Tongue (tissue), 2 donors: ENCODE measurements around the gene ZFTA. TPM values are rescaled to one million over a fixed set of nuclear protein-coding genes. Genes with fewer than 3 reads are reported as not detected.
"Not testable (repeated sequence)": the region's sequence is repeated elsewhere in the genome, so short reads cannot be mapped to it uniquely, and the experiment has no call there.

Source experiments
- DNase-seq: peaks from one replicate; pipeline ENCODE4 v3.0.0-alpha.2; 2015
- total RNA-seq: library from RNA; depleted of rRNA; stranded (reverse); fragments of >200 nt; gene quantifications from one replicate; pipeline ENCODE4 v1.2.3, GENCODE V29; 2014

ZFTA gene
- total RNA-seq, 1 donor from 2014 or later, result 33.7 TPM

- no peak for DNase-seq
These were observed 6.6 kb upstream of the ZFTA start for GRCh38 chr11:63775191-63775590.

- DNase-seq, result not testable (repeated sequence)
These were observed 3.3 kb upstream of the ZFTA start for GRCh38 chr11:63771741-63772318.

- DNase-seq, result no peak
These were observed 2.2 kb upstream of the ZFTA start for GRCh38 chr11:63770763-63771162.

GRCh38 chr11:63769714-63770455, 1.3 kb upstream of the ZFTA start:
- DNase-seq, result peak; percentile 38

GRCh38 chr11:63769042-63769713, 603 bp upstream of the ZFTA start:
- DNase-seq, result peak; percentile 37

DNA sequence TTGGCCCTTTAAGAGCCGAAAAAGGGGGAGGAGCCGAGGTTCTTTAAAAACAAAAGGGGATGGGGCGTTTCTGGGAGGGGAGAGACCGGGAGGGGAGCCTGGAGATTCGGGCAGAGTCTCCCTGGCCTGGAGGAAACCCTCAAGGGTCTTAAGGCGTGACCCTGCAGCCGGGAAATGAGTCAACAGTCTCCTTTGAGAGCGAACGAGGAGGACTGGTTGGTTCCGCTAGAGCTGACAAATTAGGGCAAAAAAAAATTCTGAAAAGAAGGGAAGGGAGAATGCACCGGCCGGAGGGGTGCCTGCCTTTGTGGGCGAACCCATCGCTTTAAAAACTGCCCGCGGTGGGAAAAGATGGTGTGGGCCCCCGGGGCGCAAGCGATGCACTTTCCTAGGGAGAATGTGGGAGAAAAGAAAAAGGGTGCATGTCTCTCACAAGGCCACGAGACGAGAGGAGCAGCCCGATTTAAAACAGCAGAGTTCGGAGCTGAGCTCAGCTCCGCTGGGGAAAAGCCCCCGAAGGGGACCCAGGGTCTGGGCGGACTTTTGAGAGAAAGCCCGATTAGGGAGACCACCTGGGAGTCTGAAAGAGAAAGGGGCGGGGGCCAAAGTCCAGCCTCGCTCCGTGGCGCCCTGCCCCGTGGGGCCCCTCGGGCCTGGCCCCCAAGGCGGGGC, 874 bp downstream of the ZFTA start:
- peak; percentile 88 for DNase-seq

GRCh38 chr11:63767267-63767564, 1.4 kb downstream of the ZFTA start:
- no peak for DNase-seq

GRCh38 chr11:63766531-63767235, 1.9 kb downstream of the ZFTA start:
- peak; percentile 38 for DNase-seq

- DNase-seq, result no peak
These were observed 2.8 kb downstream of the ZFTA start for GRCh38 chr11:63765688-63766241.

DNA sequence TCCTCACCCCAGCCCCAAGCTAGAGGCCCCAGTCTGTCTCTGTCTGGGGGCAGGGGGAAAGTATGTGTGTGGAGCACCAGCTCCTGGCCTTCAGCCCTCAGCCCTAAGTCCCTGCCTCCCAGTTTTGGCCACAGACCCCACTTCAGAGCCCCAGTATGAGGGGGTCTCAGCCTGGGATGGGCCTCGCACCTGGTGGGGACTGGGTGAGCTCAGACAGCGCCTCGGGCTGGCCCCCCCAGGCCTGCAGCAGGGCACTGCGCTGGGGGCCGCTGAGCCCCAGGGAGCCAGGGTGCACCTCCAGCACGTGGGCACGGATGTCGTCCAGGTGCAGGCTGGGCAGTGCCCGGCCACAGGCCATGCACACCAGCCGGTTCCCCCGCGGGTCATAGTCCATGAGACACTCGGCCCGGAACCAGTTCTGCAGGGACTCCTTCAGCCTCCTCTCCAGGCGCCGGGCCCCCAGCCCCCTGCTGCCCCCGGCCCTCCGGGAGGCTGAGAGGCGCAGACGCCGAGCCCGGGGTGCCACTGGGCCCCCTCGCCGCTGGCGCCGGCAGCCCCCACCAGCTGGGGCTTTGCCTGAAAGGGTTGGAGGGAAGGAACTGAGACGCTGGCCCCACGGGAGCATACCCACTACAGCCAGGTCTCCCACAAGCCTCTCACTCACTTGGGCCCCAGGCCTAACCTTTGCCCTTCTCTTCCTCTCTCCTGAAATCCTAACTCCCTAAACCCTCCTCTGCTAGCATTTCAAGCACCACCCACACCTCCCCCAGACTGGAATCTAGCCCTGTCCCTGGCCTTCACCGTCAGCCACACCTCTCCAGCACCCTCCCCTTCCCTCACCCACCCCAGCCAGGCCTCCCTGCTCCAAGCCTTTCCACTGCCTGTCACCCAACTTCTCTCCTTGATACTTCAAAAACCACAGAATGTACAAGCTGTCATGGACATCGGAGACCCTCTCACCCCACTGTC, 3.6 kb downstream of the ZFTA start:
- DNase-seq, result peak; percentile 29

GRCh38 chr11:63764340-63764678, 4.3 kb downstream of the ZFTA start:
- DNase-seq, result no peak

GRCh38 chr11:63763496-63764339, 4.9 kb downstream of the ZFTA start:
- DNase-seq, result peak; percentile 55

GRCh38 chr11:63762654-63763495, 5.7 kb downstream of the ZFTA start:
- peak; percentile 81 for DNase-seq

- DNase-seq, result peak; percentile 40
These were observed 6.5 kb downstream of the ZFTA start for GRCh38 chr11:63761931-63762653.

DNA sequence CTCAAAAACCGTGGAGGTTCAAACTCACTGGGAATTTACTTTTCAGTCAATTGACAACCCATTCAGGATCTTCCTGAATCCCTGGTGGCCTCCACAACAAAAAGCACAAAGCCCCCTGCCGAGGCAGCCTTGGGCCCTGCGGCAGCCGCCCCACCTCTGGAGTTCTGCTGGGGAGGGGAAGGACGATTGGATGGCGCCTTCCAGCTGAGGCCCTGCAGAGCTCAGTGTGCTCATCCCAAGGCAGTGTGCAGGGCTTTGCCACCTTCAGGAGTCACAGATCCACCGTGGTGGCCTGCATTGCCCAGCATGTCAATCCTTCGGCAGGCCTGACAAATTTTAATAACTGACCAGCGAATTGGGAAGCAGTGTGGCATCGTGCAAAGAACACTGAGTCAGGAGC, 7.4 kb downstream of the ZFTA start:
- DNase-seq, result no peak

DNA sequence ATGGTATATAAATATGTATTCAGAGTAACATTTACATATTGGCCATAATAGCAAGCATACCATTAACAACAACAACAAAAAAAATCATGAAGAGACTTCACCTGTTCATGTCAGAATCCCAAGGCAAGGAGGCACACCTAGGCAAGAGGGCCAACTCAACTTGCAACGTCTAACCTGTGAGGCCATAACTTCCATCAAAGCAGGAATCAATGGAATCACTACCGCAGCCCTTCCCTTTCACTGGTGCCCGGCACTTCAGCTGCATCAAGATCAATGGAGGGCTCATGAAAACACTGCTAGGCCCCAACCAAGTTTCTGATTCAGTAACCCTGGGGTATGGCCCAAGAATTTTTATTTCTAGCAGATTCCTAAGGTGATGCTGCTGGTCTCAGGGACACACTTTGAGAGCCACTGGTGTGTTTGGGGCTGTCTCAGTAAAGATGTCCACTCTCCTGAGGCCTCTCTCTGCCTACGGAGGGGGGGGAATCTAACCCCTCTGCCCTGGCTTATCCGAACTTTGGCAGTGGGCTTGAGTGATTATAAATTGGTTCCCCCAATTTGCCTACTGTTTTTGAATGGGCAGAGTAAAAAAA, 8.0 kb downstream of the ZFTA start:
- no peak for DNase-seq

GRCh38 chr11:63756919-63757761, 11.4 kb downstream of the ZFTA start:
- no peak for DNase-seq
